ENCODE measurements around the gene CTH.

CTH gene

GRCh38 chr1:70385477-70385876, 25.6 kb upstream of the CTH start:
- DNase-seq (ENCODE audit: low spot score in 2 of 2) (no peak), ATAC-seq (replicated peaks; ENCODE audit: extremely low read depth, poor library complexity, severe bottlenecking) (no peak)
- Mint-ChIP-seq H3K4me1 (no peaks in the 10 kb centered on the region), H3K27ac (ENCODE audit: low read depth) (no peak overlapping the region), H3K4me3 (no peak overlapping the region), H3K9me3 (no peaks in the 10 kb centered on the region), H3K27me3 (peaks cover 32% of the 10 kb centered on the region), H3K36me3 (ENCODE audit: insufficient read depth) (no peaks in the 10 kb centered on the region)

GRCh38 chr1:70386121-70386520, 24.9 kb upstream of the CTH start:
- Mint-ChIP-seq H3K4me1 (no peaks in the 10 kb centered on the region), H3K27me3 (peaks cover 32% of the 10 kb centered on the region), H3K36me3 (ENCODE audit: insufficient read depth) (no peaks in the 10 kb centered on the region), H3K27ac (ENCODE audit: low read depth) (no peak overlapping the region), H3K9me3 (no peaks in the 10 kb centered on the region), H3K4me3 (no peak overlapping the region)
- DNase-seq (ENCODE audit: low spot score in 2 of 2) (no peak), ATAC-seq (replicated peaks; ENCODE audit: extremely low read depth, poor library complexity, severe bottlenecking) (no peak)

GRCh38 chr1:70387507-70387906, 23.6 kb upstream of the CTH start:
- H3K27me3 Mint-ChIP-seq, result peaks cover 28% of the 10 kb centered on the region
- no peak for ATAC-seq (replicated peaks; ENCODE audit: extremely low read depth, poor library complexity, severe bottlenecking)
- no peak overlapping the region for H3K4me3 Mint-ChIP-seq
- H3K9me3 Mint-ChIP-seq, result no peaks in the 10 kb centered on the region
- H3K27ac Mint-ChIP-seq (ENCODE audit: low read depth), result no peak overlapping the region
- no peaks in the 10 kb centered on the region for H3K4me1 Mint-ChIP-seq
- H3K36me3 Mint-ChIP-seq (ENCODE audit: insufficient read depth), result no peaks in the 10 kb centered on the region
- DNase-seq (ENCODE audit: low spot score in 2 of 2), result no peak

GRCh38 chr1:70392626-70393025, 18.4 kb upstream of the CTH start:
- Mint-ChIP-seq H3K9me3 (no peaks in the 10 kb centered on the region), H3K36me3 (ENCODE audit: insufficient read depth) (no peaks in the 10 kb centered on the region), H3K4me1 (no peaks in the 10 kb centered on the region), H3K4me3 (no peak overlapping the region), H3K27me3 (peaks cover 39% of the 10 kb centered on the region), H3K27ac (ENCODE audit: low read depth) (no peak overlapping the region)
- ATAC-seq (replicated peaks; ENCODE audit: extremely low read depth, poor library complexity, severe bottlenecking) (no peak), DNase-seq (ENCODE audit: low spot score in 2 of 2) (no peak)

- no peaks in the 10 kb centered on the region for H3K9me3 Mint-ChIP-seq
- H3K36me3 Mint-ChIP-seq (ENCODE audit: insufficient read depth), result no peaks in the 10 kb centered on the region
- H3K27ac Mint-ChIP-seq (ENCODE audit: low read depth), result no peak overlapping the region
- ATAC-seq (replicated peaks; ENCODE audit: extremely low read depth, poor library complexity, severe bottlenecking) (no peak), DNase-seq (ENCODE audit: low spot score in 2 of 2) (no peak)
- H3K4me3 Mint-ChIP-seq, result no peak overlapping the region
- H3K4me1 Mint-ChIP-seq, result no peaks in the 10 kb centered on the region
- H3K27me3 Mint-ChIP-seq, result peaks cover 43% of the 10 kb centered on the region
Observed at GRCh38 chr1:70396607-70397006, 14.5 kb upstream of the CTH start.

- no peak for ATAC-seq (replicated peaks; ENCODE audit: extremely low read depth, poor library complexity, severe bottlenecking)
Observed at GRCh38 chr1:70397013-70397412, 14.1 kb upstream of the CTH start.

GRCh38 chr1:70400335-70400734, 10.7 kb upstream of the CTH start:
- no peak overlapping the region for H3K4me3 Mint-ChIP-seq
- H3K27me3 Mint-ChIP-seq, result peaks cover 47% of the 10 kb centered on the region
- DNase-seq (ENCODE audit: low spot score in 2 of 2) (no peak), ATAC-seq (replicated peaks; ENCODE audit: extremely low read depth, poor library complexity, severe bottlenecking) (no peak)
- H3K4me1 Mint-ChIP-seq, result no peaks in the 10 kb centered on the region
- H3K9me3 Mint-ChIP-seq, result no peaks in the 10 kb centered on the region
- peaks cover 3% of the 10 kb centered on the region for H3K36me3 Mint-ChIP-seq (ENCODE audit: insufficient read depth)
- no peak overlapping the region for H3K27ac Mint-ChIP-seq (ENCODE audit: low read depth)

More at GRCh38 chr1:70397013-70397412, 14.1 kb upstream of the CTH start:
- H3K27ac Mint-ChIP-seq (ENCODE audit: low read depth), result no peak overlapping the region
- no peaks in the 10 kb centered on the region for H3K36me3 Mint-ChIP-seq (ENCODE audit: insufficient read depth)
- no peak overlapping the region for H3K4me3 Mint-ChIP-seq
- peaks cover 43% of the 10 kb centered on the region for H3K27me3 Mint-ChIP-seq
- no peak for DNase-seq (ENCODE audit: low spot score in 2 of 2)
- no peaks in the 10 kb centered on the region for H3K9me3 Mint-ChIP-seq
- H3K4me1 Mint-ChIP-seq, result no peaks in the 10 kb centered on the region

GRCh38 chr1:70401974-70402373, 9.1 kb upstream of the CTH start:
- H3K4me3 Mint-ChIP-seq, result no peak overlapping the region
- peaks cover 53% of the 10 kb centered on the region for H3K27me3 Mint-ChIP-seq
- ATAC-seq (replicated peaks; ENCODE audit: extremely low read depth, poor library complexity, severe bottlenecking) (no peak), DNase-seq (ENCODE audit: low spot score in 2 of 2) (no peak)
- no peaks in the 10 kb centered on the region for H3K4me1 Mint-ChIP-seq
- H3K36me3 Mint-ChIP-seq (ENCODE audit: insufficient read depth), result peaks cover 3% of the 10 kb centered on the region
- H3K27ac Mint-ChIP-seq (ENCODE audit: low read depth), result no peak overlapping the region
- no peaks in the 10 kb centered on the region for H3K9me3 Mint-ChIP-seq

GRCh38 chr1:70403759-70404158, 7.3 kb upstream of the CTH start:
- Mint-ChIP-seq H3K27me3 (peaks cover 57% of the 10 kb centered on the region), H3K27ac (ENCODE audit: low read depth) (no peak overlapping the region), H3K36me3 (ENCODE audit: insufficient read depth) (peaks cover 3% of the 10 kb centered on the region), H3K4me3 (no peak overlapping the region), H3K9me3 (no peaks in the 10 kb centered on the region), H3K4me1 (no peaks in the 10 kb centered on the region)
- no peak for ATAC-seq (replicated peaks; ENCODE audit: extremely low read depth, poor library complexity, severe bottlenecking)
- no peak for DNase-seq (ENCODE audit: low spot score in 2 of 2)

- peaks cover 8% of the 10 kb centered on the region for H3K36me3 Mint-ChIP-seq (ENCODE audit: insufficient read depth)
- no peak for DNase-seq (ENCODE audit: low spot score in 2 of 2)
- H3K4me3 Mint-ChIP-seq, result no peak overlapping the region
- peaks cover 6% of the 10 kb centered on the region for H3K4me1 Mint-ChIP-seq
- peaks cover 42% of the 10 kb centered on the region for H3K27me3 Mint-ChIP-seq
- H3K9me3 Mint-ChIP-seq, result no peaks in the 10 kb centered on the region
- H3K27ac Mint-ChIP-seq (ENCODE audit: low read depth), result no peak overlapping the region
- ATAC-seq (replicated peaks; ENCODE audit: extremely low read depth, poor library complexity, severe bottlenecking), result no peak
Observed at GRCh38 chr1:70405780-70406416, 5.2 kb upstream of the CTH start.

GRCh38 chr1:70409136-70409535, 1.9 kb upstream of the CTH start:
- H3K27me3 Mint-ChIP-seq, result peaks cover 32% of the 10 kb centered on the region
- H3K36me3 Mint-ChIP-seq (ENCODE audit: insufficient read depth), result peaks cover 14% of the 10 kb centered on the region
- ATAC-seq (replicated peaks; ENCODE audit: extremely low read depth, poor library complexity, severe bottlenecking) (no peak), DNase-seq (ENCODE audit: low spot score in 2 of 2) (no peak)
- no peaks in the 10 kb centered on the region for H3K9me3 Mint-ChIP-seq
- peaks cover 20% of the 10 kb centered on the region for H3K4me1 Mint-ChIP-seq
- H3K27ac Mint-ChIP-seq (ENCODE audit: low read depth), result no peak overlapping the region
- H3K4me3 Mint-ChIP-seq, result no peak overlapping the region

GRCh38 chr1:70411360-70411844, 334 bp downstream of the CTH start:
- no peak for ATAC-seq (replicated peaks; ENCODE audit: extremely low read depth, poor library complexity, severe bottlenecking)
- Mint-ChIP-seq H3K4me3 (peak overlapping the region; percentile 96), H3K27ac (ENCODE audit: low read depth) (peak overlapping the region; percentile 96), H3K9me3 (no peaks in the 10 kb centered on the region), H3K36me3 (ENCODE audit: insufficient read depth) (peaks cover 11% of the 10 kb centered on the region), H3K4me1 (peaks cover 20% of the 10 kb centered on the region), H3K27me3 (peaks cover 10% of the 10 kb centered on the region)
- DNase-seq (ENCODE audit: low spot score in 2 of 2), result no peak

GRCh38 chr1:70415882-70416281, 4.8 kb downstream of the CTH start:
- ATAC-seq (replicated peaks; ENCODE audit: extremely low read depth, poor library complexity, severe bottlenecking) (no peak), DNase-seq (ENCODE audit: low spot score in 2 of 2) (no peak)
- peaks cover 15% of the 10 kb centered on the region for H3K4me1 Mint-ChIP-seq
- peaks cover 6% of the 10 kb centered on the region for H3K36me3 Mint-ChIP-seq (ENCODE audit: insufficient read depth)
- no peak overlapping the region for H3K27ac Mint-ChIP-seq (ENCODE audit: low read depth)
- no peak overlapping the region for H3K4me3 Mint-ChIP-seq
- no peaks in the 10 kb centered on the region for H3K9me3 Mint-ChIP-seq
- no peaks in the 10 kb centered on the region for H3K27me3 Mint-ChIP-seq
